ENCODE data around the gene ADAMTS16.
A peak's percentile ranks its signal among the peaks of the same experiment; 100 is the strongest.

- no peak for TF ChIP-seq GATA3 (IDR thresholded peaks at IDR 0.05; ENCODE audit: low read depth, low read length)
- peak; percentile 66 for TF ChIP-seq GATA2 (IDR thresholded peaks at IDR 0.05; ENCODE audit: low read depth, low read length)
Observed at GRCh38 chr5:5344051-5344571, 204.0 kb downstream of the ADAMTS16 start.

All from SH-SY5Y (cell line).